Measurements from ENCODE around the gene TNNI2.

GRCh38 chr11:1807264-1807995 is 31.4 kb upstream of the TNNI2 start:
- TF ChIP-seq, protein P1, sequence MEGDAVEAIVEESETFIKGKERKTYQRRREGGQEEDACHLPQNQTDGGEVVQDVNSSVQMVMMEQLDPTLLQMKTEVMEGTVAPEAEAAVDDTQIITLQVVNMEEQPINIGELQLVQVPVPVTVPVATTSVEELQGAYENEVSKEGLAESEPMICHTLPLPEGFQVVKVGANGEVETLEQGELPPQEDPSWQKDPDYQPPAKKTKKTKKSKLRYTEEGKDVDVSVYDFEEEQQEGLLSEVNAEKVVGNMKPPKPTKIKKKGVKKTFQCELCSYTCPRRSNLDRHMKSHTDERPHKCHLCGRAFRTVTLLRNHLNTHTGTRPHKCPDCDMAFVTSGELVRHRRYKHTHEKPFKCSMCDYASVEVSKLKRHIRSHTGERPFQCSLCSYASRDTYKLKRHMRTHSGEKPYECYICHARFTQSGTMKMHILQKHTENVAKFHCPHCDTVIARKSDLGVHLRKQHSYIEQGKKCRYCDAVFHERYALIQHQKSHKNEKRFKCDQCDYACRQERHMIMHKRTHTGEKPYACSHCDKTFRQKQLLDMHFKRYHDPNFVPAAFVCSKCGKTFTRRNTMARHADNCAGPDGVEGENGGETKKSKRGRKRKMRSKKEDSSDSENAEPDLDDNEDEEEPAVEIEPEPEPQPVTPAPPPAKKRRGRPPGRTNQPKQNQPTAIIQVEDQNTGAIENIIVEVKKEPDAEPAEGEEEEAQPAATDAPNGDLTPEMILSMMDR (IDR thresholded peaks at IDR 0.05): no peak
- TF ChIP-seq, protein P2, sequence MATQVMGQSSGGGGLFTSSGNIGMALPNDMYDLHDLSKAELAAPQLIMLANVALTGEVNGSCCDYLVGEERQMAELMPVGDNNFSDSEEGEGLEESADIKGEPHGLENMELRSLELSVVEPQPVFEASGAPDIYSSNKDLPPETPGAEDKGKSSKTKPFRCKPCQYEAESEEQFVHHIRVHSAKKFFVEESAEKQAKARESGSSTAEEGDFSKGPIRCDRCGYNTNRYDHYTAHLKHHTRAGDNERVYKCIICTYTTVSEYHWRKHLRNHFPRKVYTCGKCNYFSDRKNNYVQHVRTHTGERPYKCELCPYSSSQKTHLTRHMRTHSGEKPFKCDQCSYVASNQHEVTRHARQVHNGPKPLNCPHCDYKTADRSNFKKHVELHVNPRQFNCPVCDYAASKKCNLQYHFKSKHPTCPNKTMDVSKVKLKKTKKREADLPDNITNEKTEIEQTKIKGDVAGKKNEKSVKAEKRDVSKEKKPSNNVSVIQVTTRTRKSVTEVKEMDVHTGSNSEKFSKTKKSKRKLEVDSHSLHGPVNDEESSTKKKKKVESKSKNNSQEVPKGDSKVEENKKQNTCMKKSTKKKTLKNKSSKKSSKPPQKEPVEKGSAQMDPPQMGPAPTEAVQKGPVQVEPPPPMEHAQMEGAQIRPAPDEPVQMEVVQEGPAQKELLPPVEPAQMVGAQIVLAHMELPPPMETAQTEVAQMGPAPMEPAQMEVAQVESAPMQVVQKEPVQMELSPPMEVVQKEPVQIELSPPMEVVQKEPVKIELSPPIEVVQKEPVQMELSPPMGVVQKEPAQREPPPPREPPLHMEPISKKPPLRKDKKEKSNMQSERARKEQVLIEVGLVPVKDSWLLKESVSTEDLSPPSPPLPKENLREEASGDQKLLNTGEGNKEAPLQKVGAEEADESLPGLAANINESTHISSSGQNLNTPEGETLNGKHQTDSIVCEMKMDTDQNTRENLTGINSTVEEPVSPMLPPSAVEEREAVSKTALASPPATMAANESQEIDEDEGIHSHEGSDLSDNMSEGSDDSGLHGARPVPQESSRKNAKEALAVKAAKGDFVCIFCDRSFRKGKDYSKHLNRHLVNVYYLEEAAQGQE (IDR thresholded peaks at IDR 0.05; ENCODE audit: insufficient read depth in 1 of 2, low read depth in 2 of 2, low read length in 1 of 2): no peak
- no peak for TF ChIP-seq POLR2AphosphoS5 (IDR thresholded peaks at IDR 0.05; ENCODE audit: low read depth, low read length)
